DOHH2 (cell line): Measurements from ENCODE around the gene PCDHGB1.

Experiments used
- EZH2phosphoT487 ChIP-seq: fragments of 200-600 bp; sonication (generic); IDR thresholded peaks from 2 replicates; pipeline ENCODE4 v1.6.1; 2017; ENCODE audit warnings: borderline replicate concordance, mild to moderate bottlenecking, antibody characterized with exemption, low read length, moderate library complexity, mixed read lengths
- TF ChIP-seq, protein P1 (sequence below): fragments of 200-600 bp; sonication (generic); IDR thresholded peaks from one replicate; pipeline ENCODE4 v1.5.1; 2014; ENCODE audit warnings: antibody characterized with exemption, mild to moderate bottlenecking, low read depth, low read length; ENCODE audit not compliant: poor library complexity, severe bottlenecking

DNA sequence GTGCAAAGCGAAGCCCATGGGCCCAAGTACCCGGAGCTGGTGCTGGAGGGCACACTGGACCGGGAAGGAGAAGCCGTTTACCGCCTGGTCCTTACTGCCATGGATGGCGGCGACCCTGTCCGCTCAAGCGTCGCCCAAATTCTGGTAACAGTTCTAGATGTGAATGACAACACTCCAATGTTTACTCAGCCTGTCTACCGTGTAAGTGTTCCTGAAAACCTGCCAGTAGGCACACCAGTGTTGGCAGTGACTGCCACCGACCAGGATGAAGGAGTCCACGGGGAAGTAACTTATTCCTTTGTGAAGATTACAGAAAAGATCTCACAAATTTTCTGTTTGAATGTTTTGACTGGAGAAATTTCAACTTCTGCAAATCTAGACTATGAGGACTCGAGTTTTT lies 24.7 kb downstream of the PCDHGB1 start:
- TF ChIP-seq, protein P1, sequence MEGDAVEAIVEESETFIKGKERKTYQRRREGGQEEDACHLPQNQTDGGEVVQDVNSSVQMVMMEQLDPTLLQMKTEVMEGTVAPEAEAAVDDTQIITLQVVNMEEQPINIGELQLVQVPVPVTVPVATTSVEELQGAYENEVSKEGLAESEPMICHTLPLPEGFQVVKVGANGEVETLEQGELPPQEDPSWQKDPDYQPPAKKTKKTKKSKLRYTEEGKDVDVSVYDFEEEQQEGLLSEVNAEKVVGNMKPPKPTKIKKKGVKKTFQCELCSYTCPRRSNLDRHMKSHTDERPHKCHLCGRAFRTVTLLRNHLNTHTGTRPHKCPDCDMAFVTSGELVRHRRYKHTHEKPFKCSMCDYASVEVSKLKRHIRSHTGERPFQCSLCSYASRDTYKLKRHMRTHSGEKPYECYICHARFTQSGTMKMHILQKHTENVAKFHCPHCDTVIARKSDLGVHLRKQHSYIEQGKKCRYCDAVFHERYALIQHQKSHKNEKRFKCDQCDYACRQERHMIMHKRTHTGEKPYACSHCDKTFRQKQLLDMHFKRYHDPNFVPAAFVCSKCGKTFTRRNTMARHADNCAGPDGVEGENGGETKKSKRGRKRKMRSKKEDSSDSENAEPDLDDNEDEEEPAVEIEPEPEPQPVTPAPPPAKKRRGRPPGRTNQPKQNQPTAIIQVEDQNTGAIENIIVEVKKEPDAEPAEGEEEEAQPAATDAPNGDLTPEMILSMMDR, result no peak
- no peak for TF ChIP-seq EZH2phosphoT487
